ENCODE data around the gene JAK1.

DNA sequence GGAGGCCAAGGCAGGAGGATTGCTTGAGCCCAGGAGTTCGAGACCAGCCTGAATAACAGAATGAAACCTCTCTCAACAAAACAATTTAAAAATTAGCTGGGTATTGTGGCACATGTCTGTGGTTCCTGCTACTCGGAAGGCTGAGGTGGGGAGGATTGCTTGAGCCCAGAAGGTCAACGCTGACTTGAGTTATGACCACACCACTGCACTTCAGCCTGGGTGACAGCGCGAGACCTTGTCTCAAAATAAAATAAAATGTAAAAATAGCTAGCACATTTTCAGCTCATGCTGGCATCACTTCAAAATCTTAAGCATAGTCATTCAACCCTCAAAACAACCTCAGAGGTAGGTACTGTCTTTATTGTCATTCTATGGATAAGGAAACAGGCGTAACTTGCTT lies 6.4 kb downstream of the JAK1 start:
- TF ChIP-seq, protein P1, sequence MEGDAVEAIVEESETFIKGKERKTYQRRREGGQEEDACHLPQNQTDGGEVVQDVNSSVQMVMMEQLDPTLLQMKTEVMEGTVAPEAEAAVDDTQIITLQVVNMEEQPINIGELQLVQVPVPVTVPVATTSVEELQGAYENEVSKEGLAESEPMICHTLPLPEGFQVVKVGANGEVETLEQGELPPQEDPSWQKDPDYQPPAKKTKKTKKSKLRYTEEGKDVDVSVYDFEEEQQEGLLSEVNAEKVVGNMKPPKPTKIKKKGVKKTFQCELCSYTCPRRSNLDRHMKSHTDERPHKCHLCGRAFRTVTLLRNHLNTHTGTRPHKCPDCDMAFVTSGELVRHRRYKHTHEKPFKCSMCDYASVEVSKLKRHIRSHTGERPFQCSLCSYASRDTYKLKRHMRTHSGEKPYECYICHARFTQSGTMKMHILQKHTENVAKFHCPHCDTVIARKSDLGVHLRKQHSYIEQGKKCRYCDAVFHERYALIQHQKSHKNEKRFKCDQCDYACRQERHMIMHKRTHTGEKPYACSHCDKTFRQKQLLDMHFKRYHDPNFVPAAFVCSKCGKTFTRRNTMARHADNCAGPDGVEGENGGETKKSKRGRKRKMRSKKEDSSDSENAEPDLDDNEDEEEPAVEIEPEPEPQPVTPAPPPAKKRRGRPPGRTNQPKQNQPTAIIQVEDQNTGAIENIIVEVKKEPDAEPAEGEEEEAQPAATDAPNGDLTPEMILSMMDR (IDR thresholded peaks at IDR 0.05), result no peak
- TF ChIP-seq POLR2AphosphoS5 (IDR thresholded peaks at IDR 0.05) (no peak), POLR2A (IDR thresholded peaks at IDR 0.05) (no peak), EP300 (IDR thresholded peaks at IDR 0.05) (no peak)

Data from upper lobe of left lung (tissue), 4 donors.